SK-N-SH (cell line): ENCODE results near the gene ZBTB6. TPM values are rescaled to one million over a fixed set of nuclear protein-coding genes. Genes with fewer than 3 reads are reported as not detected.

ENCODE experiments used
- CTCF ChIA-PET: fragments of 300-600, 350-600 bp; formaldehyde crosslinking; extraction: SDS; loops from one replicate; lab custom pipeline; 2021; lab: Yijun Ruan, JAX
- POLR2A ChIA-PET: fragments of 350-600 bp; sonication (Branson Sonifier 250); formaldehyde crosslinking; extraction: SDS; loops from one replicate; lab custom pipeline; 2020; ENCODE audit warnings: antibody characterized with exemption, inconsistent platforms; lab: Yijun Ruan, JAX
- DNase-seq: peaks from one replicate; pipeline ENCODE4 v3.0.0; 2012
- H2AFZ ChIP-seq: fragments of 200-600 bp; sonication (generic); 2 replicates; pipeline ENCODE4 v1.8.1; 2016; ENCODE audit warnings: antibody characterized with exemption, mild to moderate bottlenecking, low read depth
- H3F3A ChIP-seq: fragments of 200-600 bp; sonication (generic); replicated peaks from 2 replicates; pipeline ENCODE3; 2016; ENCODE audit warnings: antibody characterized with exemption, mild to moderate bottlenecking; ENCODE audit not compliant: insufficient read depth
- H3K27ac ChIP-seq, 2 experiments: fragments of 200-500 bp in 1 of 2; fragments of 200-600 bp in 1 of 2; sonication (Bioruptor generic) in 1 of 2; sonication (generic), shearing (Covaris generic) in 1 of 2; 2 replicates each; pipeline versions ENCODE4 v1.5.1 to v1.6.1; 2014 to 2016; ENCODE audit warnings: low read depth in 2 of 2, inconsistent platforms in 1 of 2, low read length in 1 of 2, mild to moderate bottlenecking in 1 of 2, mixed read lengths in 1 of 2
- H3K27me3 ChIP-seq: fragments of 200-600 bp; sonication (generic), shearing (Covaris generic); 2 replicates; pipeline ENCODE4 v1.6.1; 2016; ENCODE audit warnings: mixed run types; ENCODE audit not compliant: insufficient read depth
- H3K36me3 ChIP-seq, 2 experiments: fragments of 200-500 bp in 1 of 2; fragments of 200-600 bp in 1 of 2; sonication (Bioruptor generic) in 1 of 2; sonication (generic) in 1 of 2; replicated peaks in 1 of 2; 2 replicates each; pipeline versions ENCODE3 to v1.5.1; 2014 to 2016; ENCODE audit warnings: low read length in 1 of 2, mild to moderate bottlenecking in 1 of 2; ENCODE audit not compliant: insufficient read depth in 2 of 2, control insufficient read depth in 1 of 2
- H3K4me1 ChIP-seq, 2 experiments: fragments of 200-500 bp in 1 of 2; fragments of 200-600 bp in 1 of 2; sonication (Bioruptor generic) in 1 of 2; sonication (generic), shearing (Covaris generic) in 1 of 2; 2 replicates each; pipeline versions ENCODE4 v1.5.1 to v1.6.1; 2014 to 2016; ENCODE audit warnings: low read depth in 1 of 2, low read length in 1 of 2, mixed run types in 1 of 2; ENCODE audit not compliant: insufficient read depth in 2 of 2, control insufficient read depth in 1 of 2
- H3K4me2 ChIP-seq: fragments of 200-600 bp; sonication (generic), shearing (Covaris generic); 2 replicates; pipeline ENCODE4 v1.6.1; 2017; ENCODE audit warnings: mixed run types
- H3K4me3 ChIP-seq, 2 experiments: fragments of 200-500 bp in 1 of 2; fragments of 200-600 bp in 1 of 2; sonication (Bioruptor generic) in 1 of 2; sonication (generic), shearing (Covaris generic) in 1 of 2; 2 replicates each; pipeline versions ENCODE4 v1.5.1 to v1.8.1; 2014 to 2016; ENCODE audit warnings: low read depth in 2 of 2, inconsistent platforms in 1 of 2, low read length in 1 of 2, mild to moderate bottlenecking in 1 of 2, mixed read lengths in 1 of 2, moderate library complexity in 1 of 2
- H3K79me2 ChIP-seq: fragments of 200-600 bp; sonication (generic); 2 replicates; pipeline ENCODE4 v1.8.1; 2017; ENCODE audit warnings: mild to moderate bottlenecking; ENCODE audit not compliant: insufficient read depth
- H3K9ac ChIP-seq: fragments of 200-600 bp; sonication (generic); 2 replicates; pipeline ENCODE4 v1.6.1; 2017; ENCODE audit warnings: mixed run types
- H3K9me2 ChIP-seq: fragments of 200-600 bp; sonication (generic); 2 replicates; pipeline ENCODE4 v1.6.1; 2017; ENCODE audit warnings: mixed run types
- H3K9me3 ChIP-seq: fragments of 200-600 bp; sonication (generic); 2 replicates; pipeline ENCODE4 v1.6.1; 2017; ENCODE audit warnings: mixed run types, mild to moderate bottlenecking, moderate library complexity
- H4K20me1 ChIP-seq: fragments of 200-600 bp; sonication (generic); 2 replicates; pipeline ENCODE4 v1.6.1; 2017; ENCODE audit warnings: mild to moderate bottlenecking, mixed run types; ENCODE audit not compliant: insufficient read depth
- CTCF ChIP-seq: fragments of 200-600 bp; sonication (generic); IDR thresholded peaks from 2 replicates; pipeline ENCODE4 v1.6.1; 2017; ENCODE audit warnings: antibody characterized with exemption, mild to moderate bottlenecking, moderate library complexity
- EZH2phosphoT487 ChIP-seq: fragments of 200-600 bp; sonication (generic); IDR thresholded peaks from 2 replicates; pipeline ENCODE4 v1.6.1; 2017; ENCODE audit warnings: low read depth, mixed run types, mild to moderate bottlenecking, antibody characterized with exemption, moderate library complexity, borderline replicate concordance
- FOSL2 ChIP-seq: IDR thresholded peaks from 2 replicates; pipeline ENCODE4 v1.4.0; 2012; ENCODE audit warnings: low read depth, mild to moderate bottlenecking, moderate library complexity, borderline replicate concordance
- FOXJ3 ChIP-seq: sonication (generic); formaldehyde crosslinking; IDR thresholded peaks from 2 replicates; pipeline ENCODE4 v1.5.1; 2020; ENCODE audit warnings: mild to moderate bottlenecking, missing genetic modification reagents
- GABPA ChIP-seq: IDR thresholded peaks from 2 replicates; pipeline ENCODE4 v1.4.0; 2012; ENCODE audit warnings: low read depth, mild to moderate bottlenecking
- IRF3 ChIP-seq: fragments of 150-350 bp; IDR thresholded peaks from 2 replicates; pipeline ENCODE4 v1.6.1; 2016; ENCODE audit warnings: mild to moderate bottlenecking, low read depth, low read length
- JUND ChIP-seq: IDR thresholded peaks from 2 replicates; pipeline ENCODE4 v1.4.0; 2012
- MAX ChIP-seq: IDR thresholded peaks from 2 replicates; pipeline ENCODE4 v1.4.0; 2012; ENCODE audit warnings: low read depth
- MEF2A ChIP-seq: IDR thresholded peaks from 2 replicates; pipeline ENCODE4 v1.4.0; 2012; ENCODE audit warnings: low read depth, borderline replicate concordance
- NFIC ChIP-seq: IDR thresholded peaks from 2 replicates; pipeline ENCODE4 v1.4.0; 2012; ENCODE audit warnings: borderline replicate concordance
- NRF1 ChIP-seq: IDR thresholded peaks from 2 replicates; pipeline ENCODE4 v1.6.1; 2012; ENCODE audit warnings: low read depth, mild to moderate bottlenecking, low read length
- RAD21 ChIP-seq: IDR thresholded peaks from 2 replicates; pipeline ENCODE4 v1.6.1; 2012; ENCODE audit warnings: mild to moderate bottlenecking, low read length
- RFX5 ChIP-seq: IDR thresholded peaks from 2 replicates; pipeline ENCODE4 v1.6.1; 2012; ENCODE audit warnings: mild to moderate bottlenecking, improper control_type of control experiment, low read length
- RXRA ChIP-seq: IDR thresholded peaks from 2 replicates; pipeline ENCODE4 v1.4.0; 2012; ENCODE audit warnings: low read depth, mild to moderate bottlenecking, borderline replicate concordance
- SMC3 ChIP-seq: IDR thresholded peaks from 2 replicates; pipeline ENCODE4 v1.6.1; 2012; ENCODE audit warnings: low read depth, low read length, improper control_type of control experiment
- TAF1 ChIP-seq: IDR thresholded peaks from 2 replicates; pipeline ENCODE4 v1.6.1; 2012; ENCODE audit warnings: low read depth, mild to moderate bottlenecking, low read length, moderate library complexity, borderline replicate concordance
- TCF12 ChIP-seq: IDR thresholded peaks from 2 replicates; pipeline ENCODE4 v1.4.0; 2012
- TEAD4 ChIP-seq: IDR thresholded peaks from 2 replicates; pipeline ENCODE4 v1.4.0; 2012; ENCODE audit warnings: mild to moderate bottlenecking, borderline replicate concordance; ENCODE audit not compliant: insufficient read depth
- ZBTB33 ChIP-seq: IDR thresholded peaks from 2 replicates; pipeline ENCODE4 v1.4.0; 2012; ENCODE audit warnings: low read depth, borderline replicate concordance
- WGBS: methylation state at CpG from one replicate; pipeline ENCODE4 v1.1.6; 2017; ENCODE audit warnings: low lambda C conversion rate; 5-methylcytosine and 5-hydroxymethylcytosine counted together
- polyA plus RNA-seq, 3 experiments: library from polyadenylated mRNA; depleted of rRNA; stranded (reverse); fragments of >200 nt; gene quantifications; 2 replicates each; pipeline ENCODE4 v1.2.3, GENCODE V29; 2012
- TF ChIP-seq, protein P1 (sequence below): IDR thresholded peaks from 2 replicates; pipeline ENCODE4 v1.4.0; 2012; ENCODE audit warnings: low read depth, borderline replicate concordance

ZBTB6 gene
- polyA plus RNA-seq, 1 of the 3 experiments (the other 2 are of a cell fraction), result 2.2 TPM

- H2AFZ ChIP-seq, result no peak overlapping the region
- H3K4me2 ChIP-seq, result peak overlapping the region; percentile 63
- H3K9me2 ChIP-seq, result no peaks in the 10 kb centered on the region
- peaks cover 13 to 28% of the 10 kb centered on the region in 2 experiments for H3K36me3 ChIP-seq
- peaks cover 93% of the 10 kb centered on the region for H3K79me2 ChIP-seq
- peaks cover 26% of the 10 kb centered on the region for H4K20me1 ChIP-seq
- WGBS, result 82% methylated on average over 2 of the region's 2 CpGs
- H3K27ac ChIP-seq, result peak overlapping the region; percentile 24 to 36; a peak in 3 of 4 replicates
- no peaks in the 10 kb centered on the region for H3K9me3 ChIP-seq
- POLR2A ChIA-PET, result no interaction called here
- peaks cover 2 to 10% of the 10 kb centered on the region in 2 experiments; a peak in 2 of 4 replicates for H3K4me1 ChIP-seq
- H3K9ac ChIP-seq, result peak overlapping the region; percentile 18; the same call in 1 of the 2 replicates
- H3F3A ChIP-seq, result peaks cover 11% of the 10 kb centered on the region
- H3K4me3 ChIP-seq, result peak overlapping the region; percentile 12 to 17; a peak in 3 of 4 replicates
- no peaks in the 10 kb centered on the region for H3K27me3 ChIP-seq
- TF ChIP-seq EZH2phosphoT487 (no peak), MAX (no peak), JUND (no peak), NFIC (no peak), CTCF (no peak), IRF3 (no peak), TCF12 (no peak), TAF1 (no peak), GABPA (no peak), MEF2A (no peak)
- TF ChIP-seq, protein P1, sequence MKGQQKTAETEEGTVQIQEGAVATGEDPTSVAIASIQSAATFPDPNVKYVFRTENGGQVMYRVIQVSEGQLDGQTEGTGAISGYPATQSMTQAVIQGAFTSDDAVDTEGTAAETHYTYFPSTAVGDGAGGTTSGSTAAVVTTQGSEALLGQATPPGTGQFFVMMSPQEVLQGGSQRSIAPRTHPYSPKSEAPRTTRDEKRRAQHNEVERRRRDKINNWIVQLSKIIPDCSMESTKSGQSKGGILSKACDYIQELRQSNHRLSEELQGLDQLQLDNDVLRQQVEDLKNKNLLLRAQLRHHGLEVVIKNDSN, result no peak
- no peak for DNase-seq
- CTCF ChIA-PET, result no interaction called here
These were observed 12.3 kb downstream of the ZBTB6 start for GRCh38 chr9:122900791-122901190.

DNA sequence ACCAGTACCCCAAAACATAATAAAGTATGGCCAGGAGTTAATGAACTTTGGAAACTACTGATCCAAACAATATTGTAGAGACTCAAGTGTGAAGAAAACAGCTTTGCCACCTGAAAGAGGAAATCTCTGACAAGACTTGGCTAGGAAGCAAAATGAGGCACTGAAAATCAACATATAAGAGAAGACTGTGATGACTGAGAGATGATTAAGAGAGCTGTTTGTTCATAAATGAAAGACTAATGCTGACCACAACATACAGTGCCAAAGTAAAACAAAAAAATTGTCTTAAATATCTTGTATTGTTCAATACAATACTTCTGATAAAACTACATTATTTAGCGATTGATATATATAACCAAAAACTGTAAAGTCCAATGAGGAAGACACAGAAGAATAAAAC lies 15.2 kb downstream of the ZBTB6 start:
- H3K27ac ChIP-seq, result peak overlapping the region in 1 of 2 experiments; percentile 2; a peak in 1 of 4 replicates
- CTCF ChIA-PET, result no interaction called here
- H3F3A ChIP-seq, result peaks cover 6% of the 10 kb centered on the region
- peaks cover 26% of the 10 kb centered on the region for H4K20me1 ChIP-seq
- H3K9me2 ChIP-seq, result no peaks in the 10 kb centered on the region
- WGBS, result 100% methylated on average over 1 of the region's 1 CpG
- peaks cover 2 to 10% of the 10 kb centered on the region in 2 experiments; a peak in 2 of 4 replicates for H3K4me1 ChIP-seq
- H3K4me3 ChIP-seq, result no peak overlapping the region
- H3K9me3 ChIP-seq, result no peaks in the 10 kb centered on the region
- H3K4me2 ChIP-seq, result 0 out of 2 replicates have a peak overlapping the region, but pooled peaks have one; percentile 1
- peaks cover 22 to 51% of the 10 kb centered on the region in 2 experiments for H3K36me3 ChIP-seq
- H2AFZ ChIP-seq, result no peak overlapping the region
- H3K9ac ChIP-seq, result no peak overlapping the region
- no peak for DNase-seq
- POLR2A ChIA-PET, result interaction anchor here (0.7 kb wide), 1 partner anchor 8 kb away, joined by 4 read pairs; no protein-coding TSS in a partner anchor
- peaks cover 100% of the 10 kb centered on the region for H3K79me2 ChIP-seq
- no peaks in the 10 kb centered on the region for H3K27me3 ChIP-seq
- TF ChIP-seq FOSL2, result no peak
- TF ChIP-seq FOXJ3 (CRISPR knock-in tag), result no peak
- no peak for TF ChIP-seq RXRA
- no peak for TF ChIP-seq NRF1
- no peak for TF ChIP-seq RAD21
- TF ChIP-seq MAX, result no peak
- TF ChIP-seq GABPA, result no peak
- no peak for TF ChIP-seq ZBTB33
- no peak for TF ChIP-seq RFX5
- TF ChIP-seq SMC3, result no peak
- TF ChIP-seq TEAD4, result no peak
- no peak for TF ChIP-seq CTCF
